ENCODE data around the gene NUP98.

NUP98 gene

GRCh38 chr11:3710485-3711259 lies 86.7 kb downstream of the NUP98 start:
- no peak for TF ChIP-seq CTCF (IDR thresholded peaks at IDR 0.05; ENCODE audit: low read depth, low read length)
- DNase-seq (ENCODE audit: extremely low read depth, low read depth) = no peak

GRCh38 chr11:3709977-3710376 lies 87.4 kb downstream of the NUP98 start:
- no peak for DNase-seq (ENCODE audit: extremely low read depth, low read depth)
- no peak for TF ChIP-seq CTCF (IDR thresholded peaks at IDR 0.05; ENCODE audit: low read depth, low read length)

- no peak for DNase-seq (ENCODE audit: extremely low read depth, low read depth)
- no peak for TF ChIP-seq CTCF (IDR thresholded peaks at IDR 0.05; ENCODE audit: low read depth, low read length)
Measured at GRCh38 chr11:3707176-3707575, 90.2 kb downstream of the NUP98 start.

- no peak for TF ChIP-seq CTCF (IDR thresholded peaks at IDR 0.05; ENCODE audit: low read depth, low read length)
- no peak for DNase-seq (ENCODE audit: extremely low read depth, low read depth)
Measured at GRCh38 chr11:3703383-3703782, 94.0 kb downstream of the NUP98 start.

GRCh38 chr11:3700910-3701309 lies 96.4 kb downstream of the NUP98 start:
- no peak for TF ChIP-seq CTCF (IDR thresholded peaks at IDR 0.05; ENCODE audit: low read depth, low read length)
- DNase-seq (ENCODE audit: extremely low read depth, low read depth) = no peak

- DNase-seq (ENCODE audit: extremely low read depth, low read depth) = no peak
- TF ChIP-seq CTCF (IDR thresholded peaks at IDR 0.05; ENCODE audit: low read depth, low read length) = no peak
Measured at GRCh38 chr11:3700410-3700809, 96.9 kb downstream of the NUP98 start.

GRCh38 chr11:3686751-3687150 lies 110.6 kb downstream of the NUP98 start:
- DNase-seq (ENCODE audit: extremely low read depth, low read depth) = no peak
- no peak for TF ChIP-seq CTCF (IDR thresholded peaks at IDR 0.05; ENCODE audit: low read depth, low read length)
